Loucy (cell line): Measurements from ENCODE around the gene MARK1.

Experiments
- H2AFZ ChIP-seq: fragments of 200-600 bp; sonication (generic); 2 replicates; pipeline ENCODE4 v1.6.0; 2016; ENCODE audit warnings: antibody characterized with exemption, mild to moderate bottlenecking, low read length, moderate library complexity
- H3F3A ChIP-seq: fragments of 200-600 bp; 2 replicates; pipeline ENCODE4 v1.6.0; 2016; ENCODE audit warnings: antibody characterized with exemption, low read depth, mild to moderate bottlenecking
- H3K27me3 ChIP-seq: fragments of 200-600 bp; sonication (generic); 2 replicates; pipeline ENCODE4 v1.6.1; 2014; ENCODE audit warnings: low read length, mild to moderate bottlenecking; ENCODE audit not compliant: insufficient read depth, poor library complexity, severe bottlenecking
- H3K36me3 ChIP-seq: fragments of 200-600 bp; sonication (generic); 2 replicates; pipeline ENCODE4 v1.6.1; 2016; ENCODE audit warnings: low read length; ENCODE audit not compliant: insufficient read depth
- H3K4me1 ChIP-seq: fragments of 200-600 bp; sonication (generic); 2 replicates; pipeline ENCODE4 v1.5.1; 2014; ENCODE audit warnings: low read length, mild to moderate bottlenecking; ENCODE audit not compliant: insufficient read depth, poor library complexity, severe bottlenecking
- H3K4me2 ChIP-seq: fragments of 200-600 bp; sonication (generic); 2 replicates; pipeline ENCODE4 v1.6.0; 2014; ENCODE audit warnings: antibody characterized with exemption, low read length, low read depth, mild to moderate bottlenecking; ENCODE audit not compliant: poor library complexity, severe bottlenecking
- H3K4me3 ChIP-seq: fragments of 200-600 bp; sonication (generic); 2 replicates; pipeline ENCODE4 v1.5.1; 2014; ENCODE audit warnings: low read length, mild to moderate bottlenecking, mixed read lengths; ENCODE audit not compliant: poor library complexity, severe bottlenecking
- H3K79me2 ChIP-seq: fragments of 200-600 bp; sonication (generic); 2 replicates; pipeline ENCODE4 v1.6.1; 2014; ENCODE audit warnings: low read length; ENCODE audit not compliant: insufficient read depth
- H3K9ac ChIP-seq: fragments of 200-600 bp; sonication (generic); 2 replicates; pipeline ENCODE4 v1.6.0; 2014; ENCODE audit warnings: mild to moderate bottlenecking, low read depth, low read length, moderate library complexity; ENCODE audit not compliant: poor library complexity, severe bottlenecking
- H3K9me2 ChIP-seq: fragments of 200-600 bp; sonication (generic); replicated peaks from 2 replicates; pipeline ENCODE4 v1.6.1; 2016; ENCODE audit warnings: low read depth, low read length, mixed read lengths
- H3K9me3 ChIP-seq: fragments of 200-600 bp; sonication (generic); 2 replicates; pipeline ENCODE4 v1.6.1; 2014; ENCODE audit warnings: mild to moderate bottlenecking, antibody characterized with exemption, low read length, low read depth; ENCODE audit not compliant: insufficient read depth
- H4K20me1 ChIP-seq: fragments of 200-600 bp; sonication (generic); 2 replicates; pipeline ENCODE4 v1.6.0; 2014; ENCODE audit warnings: antibody characterized with exemption, low read length, mild to moderate bottlenecking; ENCODE audit not compliant: insufficient read depth, poor library complexity, severe bottlenecking
- EZH2phosphoT487 ChIP-seq: fragments of 200-600 bp; IDR thresholded peaks from 2 replicates; pipeline ENCODE4 v1.6.1; 2018; ENCODE audit warnings: antibody characterized with exemption, mild to moderate bottlenecking, moderate library complexity, borderline replicate concordance
- TF ChIP-seq, protein P1 (sequence below): fragments of 200-600 bp; sonication (generic); conservative IDR thresholded peaks from 2 replicates; pipeline ENCODE4 v1.5.1; 2014; ENCODE audit warnings: mild to moderate bottlenecking, antibody characterized with exemption, low read length

The MARK1 gene

GRCh38 chr1:220700556-220701179 lies 172.7 kb downstream of the MARK1 start:
- TF ChIP-seq, protein P1, sequence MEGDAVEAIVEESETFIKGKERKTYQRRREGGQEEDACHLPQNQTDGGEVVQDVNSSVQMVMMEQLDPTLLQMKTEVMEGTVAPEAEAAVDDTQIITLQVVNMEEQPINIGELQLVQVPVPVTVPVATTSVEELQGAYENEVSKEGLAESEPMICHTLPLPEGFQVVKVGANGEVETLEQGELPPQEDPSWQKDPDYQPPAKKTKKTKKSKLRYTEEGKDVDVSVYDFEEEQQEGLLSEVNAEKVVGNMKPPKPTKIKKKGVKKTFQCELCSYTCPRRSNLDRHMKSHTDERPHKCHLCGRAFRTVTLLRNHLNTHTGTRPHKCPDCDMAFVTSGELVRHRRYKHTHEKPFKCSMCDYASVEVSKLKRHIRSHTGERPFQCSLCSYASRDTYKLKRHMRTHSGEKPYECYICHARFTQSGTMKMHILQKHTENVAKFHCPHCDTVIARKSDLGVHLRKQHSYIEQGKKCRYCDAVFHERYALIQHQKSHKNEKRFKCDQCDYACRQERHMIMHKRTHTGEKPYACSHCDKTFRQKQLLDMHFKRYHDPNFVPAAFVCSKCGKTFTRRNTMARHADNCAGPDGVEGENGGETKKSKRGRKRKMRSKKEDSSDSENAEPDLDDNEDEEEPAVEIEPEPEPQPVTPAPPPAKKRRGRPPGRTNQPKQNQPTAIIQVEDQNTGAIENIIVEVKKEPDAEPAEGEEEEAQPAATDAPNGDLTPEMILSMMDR: no peak
- no peak for TF ChIP-seq EZH2phosphoT487
- H3K4me2 ChIP-seq: no peak overlapping the region
- no peak overlapping the region for H2AFZ ChIP-seq
- H3K79me2 ChIP-seq: no peaks in the 10 kb centered on the region
- H3K4me1 ChIP-seq: no peaks in the 10 kb centered on the region
- H4K20me1 ChIP-seq: no peaks in the 10 kb centered on the region
- peaks cover 5% of the 10 kb centered on the region for H3K27me3 ChIP-seq
- no peaks in the 10 kb centered on the region for H3K36me3 ChIP-seq
- H3F3A ChIP-seq: no peaks in the 10 kb centered on the region
- H3K9me2 ChIP-seq: no peaks in the 10 kb centered on the region
- no peak overlapping the region for H3K9ac ChIP-seq
- no peak overlapping the region for H3K4me3 ChIP-seq
- no peaks in the 10 kb centered on the region for H3K9me3 ChIP-seq

GRCh38 chr1:220701974-220702373 lies 174.0 kb downstream of the MARK1 start:
- H3K36me3 ChIP-seq: no peaks in the 10 kb centered on the region
- H3K79me2 ChIP-seq: no peaks in the 10 kb centered on the region
- no peaks in the 10 kb centered on the region for H4K20me1 ChIP-seq
- no peaks in the 10 kb centered on the region for H3K9me2 ChIP-seq
- no peak overlapping the region for H3K9ac ChIP-seq
- H3K4me3 ChIP-seq: no peak overlapping the region
- H3K4me2 ChIP-seq: no peak overlapping the region
- TF ChIP-seq, protein P1: no peak
- TF ChIP-seq EZH2phosphoT487: no peak
- no peaks in the 10 kb centered on the region for H3F3A ChIP-seq
- H3K27me3 ChIP-seq: peaks cover 5% of the 10 kb centered on the region
- H3K4me1 ChIP-seq: no peaks in the 10 kb centered on the region
- H3K9me3 ChIP-seq: no peaks in the 10 kb centered on the region
- H2AFZ ChIP-seq: no peak overlapping the region

- no peaks in the 10 kb centered on the region for H3K36me3 ChIP-seq
- H3K9me3 ChIP-seq: no peaks in the 10 kb centered on the region
- no peak for TF ChIP-seq EZH2phosphoT487
- TF ChIP-seq, protein P1: no peak
- H3K4me2 ChIP-seq: no peak overlapping the region
- H3K9me2 ChIP-seq: no peaks in the 10 kb centered on the region
- H3K9ac ChIP-seq: no peak overlapping the region
- H3K27me3 ChIP-seq: peaks cover 5% of the 10 kb centered on the region
- no peaks in the 10 kb centered on the region for H3K79me2 ChIP-seq
- H3K4me1 ChIP-seq: no peaks in the 10 kb centered on the region
- H3F3A ChIP-seq: no peaks in the 10 kb centered on the region
- H4K20me1 ChIP-seq: no peaks in the 10 kb centered on the region
- no peak overlapping the region for H2AFZ ChIP-seq
- no peak overlapping the region for H3K4me3 ChIP-seq
Measured at GRCh38 chr1:220702733-220703270, 174.9 kb downstream of the MARK1 start.
